Heart left ventricle (tissue), 16 donors: ENCODE results near the gene BORCS5. TPM values are rescaled to one million over a fixed set of nuclear protein-coding genes. Genes with fewer than 3 reads are reported as not detected.
A peak's percentile ranks its signal among the peaks of the same experiment; 100 is the strongest.

Source experiments
- ATAC-seq, 4 donors: fragments of 200-7000 bp; cut with Tn5 transposase; one replicate each; pipeline ENCODE4 v1.9.1; 2020 to 2022; ENCODE audit warnings: moderate library complexity in 4 of 4, mild to moderate bottlenecking in 3 of 4, moderate number of reproducible peaks in 1 of 4
- DNase-seq, 5 donors: peaks; one replicate each; pipeline ENCODE4 v3.0.0-alpha.2; 2020
- H3K27ac ChIP-seq, 12 donors: fragments of 200-600 bp; sonication (generic) in 4 of 12; one replicate each; pipeline versions ENCODE4 v1.5.0 to v1.8.0; 2016 to 2022; ENCODE audit warnings: mild to moderate bottlenecking in 2 of 12
- H3K27me3 ChIP-seq, 9 donors: fragments of 200-600 bp; sonication (generic) in 2 of 9; one replicate each; pipeline versions ENCODE4 v1.5.1 to v1.8.0; 2016 to 2022; ENCODE audit warnings: mild to moderate bottlenecking in 3 of 9
- H3K36me3 ChIP-seq, 9 donors: fragments of 200-600 bp; sonication (generic) in 2 of 9; one replicate each; pipeline versions ENCODE4 v1.5.0 to v1.8.0; 2018 to 2022; ENCODE audit warnings: mild to moderate bottlenecking in 2 of 9
- H3K4me1 ChIP-seq, 12 donors: fragments of 200-600 bp; sonication (generic) in 4 of 12; one replicate each; pipeline versions ENCODE4 v1.5.0 to v1.8.0; 2016 to 2022; ENCODE audit warnings: mild to moderate bottlenecking in 3 of 12
- H3K4me3 ChIP-seq, 12 donors: fragments of 200-600 bp; sonication (generic) in 4 of 12; one replicate each; pipeline versions ENCODE4 v1.5.0 to v1.8.0; 2017 to 2022; ENCODE audit warnings: mild to moderate bottlenecking in 9 of 12, moderate library complexity in 4 of 12
- H3K9me3 ChIP-seq, 12 donors: fragments of 200-600 bp; sonication (generic) in 4 of 12; one replicate each; pipeline versions ENCODE4 v1.5.0 to v1.8.0; 2016 to 2022; ENCODE audit warnings: mild to moderate bottlenecking in 1 of 12
- POLR2A ChIP-seq, 2 donors: fragments of 450-650 bp; IDR thresholded peaks; one replicate each; pipeline ENCODE4 v1.6.1; 2017; ENCODE audit warnings: antibody characterized with exemption in 2 of 2, mild to moderate bottlenecking in 2 of 2, moderate library complexity in 2 of 2
- WGBS, 4 donors: extraction: QIAGEN DNeasy Blood & Tissue Kit in 2 of 4; methylation state at CpG; one replicate each; pipeline versions ENCODE4 v1.1.5 to v1.1.7; 2013 to 2018; 5-methylcytosine and 5-hydroxymethylcytosine counted together
- intact Hi-C, 10 donors: fragments of 100-400 bp; cut with DNase I; formaldehyde crosslinking; loops; one replicate each; pipeline versions ENCODE4 v1.11.1 to v1.14.2; 2022
- polyA plus RNA-seq, 2 donors: library from polyadenylated mRNA; stranded (reverse); fragments of 200-250 nt; gene quantifications; one replicate each; pipeline ENCODE4 v1.2.3, GENCODE V29; 2013
- total RNA-seq, 9 donors: library from RNA; depleted of rRNA in 2 of 9; stranded (reverse); fragments of >200 nt in 2 of 9; fragmentation: NEBNext Ultra II Directional in 3 of 9; extraction: Animal tissue kit (Norgen Biotek cat#: 25700) in 3 of 9; gene quantifications; one replicate each; pipeline versions ENCODE4 v1.1.0 to v1.2.4, GENCODE V29; 2016 to 2023
- TF ChIP-seq, protein P1 (sequence below), 12 donors: fragments of 200-600 bp; sonication (generic) in 4 of 12; IDR thresholded peaks; one replicate each; pipeline versions ENCODE4 v1.5.0 to v1.8.0; 2018 to 2022; ENCODE audit warnings: antibody characterized with exemption in 12 of 12, mild to moderate bottlenecking in 5 of 12
- donor health status: ischemic (EF 13 %, LVEDD 7.1; RV severe dilation, severe dysfunction).
- donor health status: healthy with polysubstance abuse.
- donor health status: DM: no; HTN: yes; CAD: no.
- donor health status: DM: no; HTN: no; CAD: no.
- donor health status: ischemic (EF 25% LVEDD 6.9; RV normal size, moderate dysfunction).
- donor health status: ischemic (EF 25% LVEDD 5.7; RV mildly dilated, moderate dysfunction).
- donor health status: healthy.
- donor health status: DM: yes; HTN: yes; CAD: no.
- donor health status: ischemic (EF 35%, LVEDD 5.7; RV mildly dilated, moderate dysfunction).
- donor health status: nonischemic (EF 11% LVEDD 7.7; RV severe dilation, severe dysfunction).
- donor health status: DM: yes; HTN: yes; CAD: no.
- donor health status: PGD.
- donor health status: ischemic (EF 29% LVEDD 5.4; RV normal size, mild dysfunction).
- donor health status: nonischemic (EF 23%, LVEDD 6.1; RV moderate dilation, normal function).

BORCS5 gene
- total and polyA plus RNA-seq, 11 donors, result 3.9 to 21.3 (median 12.3) TPM

- Histone ChIP-seq H3K4me3 (no peak overlapping the region), H3K27ac (peak overlapping the region in 1 of 12 donors; percentile 20), H3K27me3 (no peaks in the 10 kb centered on the region), H3K9me3 (no peaks in the 10 kb centered on the region), H3K36me3 (peaks cover 0 to 62% (median 32%) of the 10 kb centered on the region in 9 donors), H3K4me1 (peaks cover 0 to 41% (median 13%) of the 10 kb centered on the region in 12 donors)
- 80 to 89% (median 83%) methylated on average over 3 of the region's 3 CpGs for WGBS, 4 donors
- ATAC-seq (peak in 2 of 4 donors; percentile 48 to 56), DNase-seq (no peak)
- intact Hi-C loops, result no loop called here
- no peak for TF ChIP-seq POLR2A (IDR thresholded peaks at IDR 0.05)
- TF ChIP-seq, protein P1, sequence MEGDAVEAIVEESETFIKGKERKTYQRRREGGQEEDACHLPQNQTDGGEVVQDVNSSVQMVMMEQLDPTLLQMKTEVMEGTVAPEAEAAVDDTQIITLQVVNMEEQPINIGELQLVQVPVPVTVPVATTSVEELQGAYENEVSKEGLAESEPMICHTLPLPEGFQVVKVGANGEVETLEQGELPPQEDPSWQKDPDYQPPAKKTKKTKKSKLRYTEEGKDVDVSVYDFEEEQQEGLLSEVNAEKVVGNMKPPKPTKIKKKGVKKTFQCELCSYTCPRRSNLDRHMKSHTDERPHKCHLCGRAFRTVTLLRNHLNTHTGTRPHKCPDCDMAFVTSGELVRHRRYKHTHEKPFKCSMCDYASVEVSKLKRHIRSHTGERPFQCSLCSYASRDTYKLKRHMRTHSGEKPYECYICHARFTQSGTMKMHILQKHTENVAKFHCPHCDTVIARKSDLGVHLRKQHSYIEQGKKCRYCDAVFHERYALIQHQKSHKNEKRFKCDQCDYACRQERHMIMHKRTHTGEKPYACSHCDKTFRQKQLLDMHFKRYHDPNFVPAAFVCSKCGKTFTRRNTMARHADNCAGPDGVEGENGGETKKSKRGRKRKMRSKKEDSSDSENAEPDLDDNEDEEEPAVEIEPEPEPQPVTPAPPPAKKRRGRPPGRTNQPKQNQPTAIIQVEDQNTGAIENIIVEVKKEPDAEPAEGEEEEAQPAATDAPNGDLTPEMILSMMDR (IDR thresholded peaks at IDR 0.05), result no peak
Measured at GRCh38 chr12:12518464-12518845, 161.6 kb downstream of the BORCS5 start.

DNA sequence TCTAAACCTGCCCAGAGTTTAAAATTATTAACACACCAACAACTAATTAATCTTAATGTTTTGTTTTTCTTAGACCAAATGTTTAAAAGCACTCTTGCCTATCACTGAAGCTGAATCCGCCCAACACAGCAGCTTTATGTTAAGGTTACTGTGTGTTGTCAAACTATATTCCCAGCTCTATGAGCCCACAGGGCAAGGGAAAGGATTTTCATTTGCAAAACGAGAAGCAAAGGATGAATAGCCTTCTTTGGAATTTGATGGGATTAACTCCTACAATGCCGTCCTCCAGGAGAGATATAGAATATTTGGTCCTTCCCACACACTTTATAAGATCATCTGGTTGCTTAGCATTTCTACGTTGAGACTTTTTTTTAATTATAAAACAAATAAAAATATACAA is 162.0 kb downstream of the BORCS5 start:
- Histone ChIP-seq H3K27ac (peak overlapping the region in 1 of 12 donors; percentile 20), H3K4me3 (no peak overlapping the region), H3K27me3 (no peaks in the 10 kb centered on the region), H3K36me3 (peaks cover 0 to 58% (median 32%) of the 10 kb centered on the region in 9 donors), H3K9me3 (no peaks in the 10 kb centered on the region), H3K4me1 (peaks cover 0 to 36% (median 14%) of the 10 kb centered on the region in 12 donors)
- ATAC-seq, result no peak
- 63 to 66% (median 64%) methylated on average over 4 of the region's 4 CpGs for WGBS, 4 donors
- no peak for DNase-seq
- TF ChIP-seq, protein P1 (IDR thresholded peaks at IDR 0.05), result no peak
- TF ChIP-seq POLR2A (IDR thresholded peaks at IDR 0.05), result no peak
- intact Hi-C loops, result no loop called here

Other genes with a start within 250 kb of the BORCS5 start
- 10 to 100 TPM; 13.2 to 29.6 (median 17.6) TPM for gene LRP6, start 90.0 kb upstream of the BORCS5 start, total RNA-seq
- 1 to 10 TPM; 3.7 to 7.5 TPM for gene LRP6, start 90.0 kb upstream of the BORCS5 start, polyA plus RNA-seq
- gene MANSC1, start 6.8 kb upstream of the BORCS5 start, total RNA-seq, result 10 to 100 TPM in 5 of 9 donors, 1 to 10 TPM in 4; 8.1 to 23.1 (median 11.3) TPM
- 10 to 100 TPM in 1 of 2 donors, 1 to 10 TPM in 1; 4.5 to 11.1 TPM for gene MANSC1, start 6.8 kb upstream of the BORCS5 start, polyA plus RNA-seq
- gene DUSP16, start 205.8 kb downstream of the BORCS5 start, total RNA-seq, result 10 to 100 TPM in 8 of 9 donors, 1 to 10 TPM in 1; 9.7 to 24.7 (median 15.5) TPM
- 10 to 100 TPM in 1 of 2 donors, 1 to 10 TPM in 1; 2.5 to 10.4 TPM for gene DUSP16, start 205.8 kb downstream of the BORCS5 start, polyA plus RNA-seq